ENCODE results near the gene AFF3.
A peak's percentile ranks its signal among the peaks of the same experiment; 100 is the strongest.

Gene AFF3

GRCh38 chr2:99970292-99970868 is 172.0 kb downstream of the AFF3 start:
- peak; percentile 19 for DNase-seq (ENCODE audit: low read depth)
- no peak overlapping the region for H3K4me3 ChIP-seq (ENCODE audit: low read depth, low read length)
- TF ChIP-seq CTCF (conservative IDR thresholded peaks at IDR 0.05; ENCODE audit: low read depth, low read length): no peak

DNA sequence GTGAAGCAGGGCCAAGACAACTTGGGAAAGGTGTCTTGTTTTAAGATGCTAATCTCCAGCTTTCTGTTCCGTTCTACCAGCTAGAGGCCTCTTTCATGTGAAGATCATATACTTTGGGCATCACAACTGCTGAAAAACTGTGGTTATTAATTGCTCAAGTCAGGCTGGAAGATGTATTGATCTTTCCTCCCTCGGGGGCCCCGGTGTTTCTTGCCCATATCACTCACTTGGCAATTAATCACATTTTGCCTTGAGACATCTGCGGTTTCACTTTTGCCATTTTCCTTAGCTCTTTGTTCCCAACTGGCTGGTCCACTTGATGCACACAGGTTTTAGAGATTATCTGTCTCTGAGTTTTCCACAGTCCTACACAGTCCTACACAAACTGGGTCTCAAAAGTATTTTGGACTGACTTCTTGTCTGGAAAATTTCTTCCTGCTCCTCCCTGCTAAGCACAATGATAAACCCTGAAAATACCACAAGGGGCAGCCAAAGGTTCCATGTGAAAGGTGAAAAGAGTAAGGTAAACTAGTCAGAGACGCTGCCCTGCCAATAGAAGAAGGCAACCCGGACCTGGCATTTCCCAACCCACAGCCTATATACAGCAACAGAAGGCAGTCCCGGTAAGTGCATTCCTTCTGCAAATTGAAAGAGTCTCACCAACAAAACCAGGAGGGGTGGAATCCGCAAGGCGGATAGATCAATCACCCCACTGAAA is 181.0 kb downstream of the AFF3 start:
- H3K4me3 ChIP-seq (ENCODE audit: low read depth, low read length): no peak overlapping the region
- no peak for DNase-seq (ENCODE audit: low read depth)
- no peak for TF ChIP-seq CTCF (conservative IDR thresholded peaks at IDR 0.05; ENCODE audit: low read depth, low read length)

DNA sequence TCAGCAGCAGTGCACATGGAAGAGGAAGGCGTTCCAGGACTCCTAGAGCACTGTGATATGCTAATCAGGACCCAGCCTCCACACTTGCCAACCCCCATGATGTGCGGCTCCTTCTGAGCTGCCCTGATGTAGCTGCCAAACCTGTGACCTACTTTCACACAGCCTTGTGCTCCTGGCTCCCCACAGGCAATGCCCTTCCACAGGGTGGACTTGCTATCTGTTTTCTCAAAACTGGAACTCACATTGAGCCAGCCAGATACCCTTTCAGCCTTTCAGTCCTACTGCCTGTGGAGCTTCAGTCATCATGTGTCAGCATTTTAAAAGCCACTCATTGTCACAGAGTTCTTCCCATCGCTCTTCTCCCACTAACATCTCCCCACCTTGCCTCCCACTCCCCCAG is 181.6 kb downstream of the AFF3 start:
- H3K4me3 ChIP-seq (ENCODE audit: low read depth, low read length): no peak overlapping the region
- peak; percentile 15 for DNase-seq (ENCODE audit: low read depth)
- no peak for TF ChIP-seq CTCF (conservative IDR thresholded peaks at IDR 0.05; ENCODE audit: low read depth, low read length)

DNA sequence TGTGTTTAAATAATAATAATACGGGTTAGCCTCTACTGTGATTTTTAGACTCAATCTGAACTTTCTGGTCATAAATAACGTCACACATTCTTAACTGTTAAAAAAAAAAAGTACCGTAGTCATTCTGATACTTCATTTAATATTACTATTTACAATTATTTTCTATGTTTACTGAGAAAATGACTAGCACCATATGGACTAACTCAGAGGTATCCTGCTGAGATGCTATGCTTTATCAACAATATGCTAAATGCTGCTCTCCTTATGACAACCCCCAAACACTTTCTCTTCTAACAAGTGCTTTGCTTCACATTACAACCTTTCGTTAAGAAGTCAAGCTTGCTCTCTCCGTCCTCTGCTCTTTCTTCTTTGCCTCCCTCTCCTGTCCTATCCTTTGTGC is 182.1 kb downstream of the AFF3 start:
- DNase-seq (ENCODE audit: low read depth): peak; percentile 15
- no peak overlapping the region for H3K4me3 ChIP-seq (ENCODE audit: low read depth, low read length)
- no peak for TF ChIP-seq CTCF (conservative IDR thresholded peaks at IDR 0.05; ENCODE audit: low read depth, low read length)

DNA sequence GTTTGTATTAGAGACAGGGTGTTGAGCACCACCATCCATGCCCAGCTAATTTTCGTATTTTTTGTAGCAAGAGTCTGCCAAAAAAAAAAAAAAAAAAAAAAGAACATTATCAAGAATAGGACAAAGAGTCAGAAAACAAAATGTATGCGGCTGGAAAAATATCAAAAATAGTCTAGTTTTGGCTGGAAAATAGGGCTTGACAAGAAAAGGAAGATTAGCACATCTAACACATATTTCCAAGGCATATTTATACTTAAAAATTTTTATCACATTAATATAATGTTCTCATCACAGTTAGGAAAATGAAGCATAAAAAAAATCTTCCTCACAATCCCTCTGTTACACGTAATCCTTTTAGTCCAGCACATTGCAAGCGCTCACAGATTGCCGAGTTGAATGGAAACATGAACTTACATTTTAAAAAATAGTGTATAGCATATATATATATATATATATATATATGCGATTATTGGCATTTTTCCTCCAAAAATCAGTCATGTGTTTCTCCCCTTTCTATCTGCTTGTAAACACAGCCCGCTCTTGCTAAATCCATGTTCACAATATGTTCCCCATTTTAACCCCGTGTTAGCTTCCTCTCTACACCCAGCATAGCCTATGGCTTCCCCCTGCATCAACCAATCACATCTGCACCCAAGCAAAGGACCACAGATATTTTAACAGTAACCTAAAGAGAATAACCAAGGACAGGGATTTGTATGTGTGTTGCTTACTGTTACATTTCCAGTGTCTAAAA is 183.0 kb downstream of the AFF3 start:
- H3K4me3 ChIP-seq (ENCODE audit: low read depth, low read length): no peak overlapping the region
- no peak for DNase-seq (ENCODE audit: low read depth)
- no peak for TF ChIP-seq CTCF (conservative IDR thresholded peaks at IDR 0.05; ENCODE audit: low read depth, low read length)

DNA sequence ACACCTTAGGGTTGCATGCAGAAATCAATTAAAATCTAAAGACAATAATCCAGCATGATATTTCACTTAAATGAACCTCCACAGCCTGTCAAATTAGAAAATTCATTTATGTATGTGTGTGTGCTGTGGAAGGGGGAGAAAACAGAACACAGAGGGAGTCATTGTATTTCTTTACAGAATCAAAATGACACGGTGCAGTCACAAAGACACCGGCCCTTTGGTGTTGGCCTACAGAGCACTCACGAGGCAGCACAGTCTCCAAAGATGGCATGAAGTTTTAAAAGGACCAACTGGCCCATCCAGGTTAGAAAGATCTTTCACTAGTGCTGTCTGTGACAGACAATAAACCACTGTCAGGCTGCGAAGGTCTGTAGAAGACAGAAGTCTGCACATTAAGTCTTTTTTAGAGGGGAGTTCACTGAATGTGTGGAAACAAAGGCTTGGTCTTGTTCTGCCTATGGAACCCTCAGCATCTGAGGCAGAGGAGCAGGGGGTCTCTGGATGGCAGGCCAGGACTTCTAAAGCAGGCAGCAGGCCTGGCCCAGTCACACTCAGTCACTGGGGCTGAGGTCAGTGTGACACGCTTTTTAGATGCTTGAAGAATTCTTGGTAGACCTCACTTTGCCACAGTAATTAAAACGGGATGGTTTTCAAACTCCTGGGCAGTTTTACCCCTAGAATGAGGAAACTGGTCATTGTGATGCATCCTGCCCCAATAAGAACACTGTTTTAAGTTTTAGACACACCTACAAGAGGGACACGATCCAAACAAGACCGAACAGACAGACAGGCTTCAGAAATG is 184.9 kb downstream of the AFF3 start:
- TF ChIP-seq CTCF (conservative IDR thresholded peaks at IDR 0.05; ENCODE audit: low read depth, low read length): no peak
- no peak for DNase-seq (ENCODE audit: low read depth)
- H3K4me3 ChIP-seq (ENCODE audit: low read depth, low read length): no peak overlapping the region

Measured in choroid plexus epithelial cell (primary cell).